Activated T-cell treated with anti-CD3 and anti-CD28 coated beads, Interleukin-2, amount 50 U/mL, for 72 hours (primary cell): ENCODE data around the gene PML. TPM values are rescaled to one million over a fixed set of nuclear protein-coding genes. Genes with fewer than 3 reads are reported as not detected.
A peak's percentile ranks its signal among the peaks of the same experiment; 100 is the strongest.

ENCODE experiments used
- ATAC-seq, 2 donors: fragments of 150-1000 bp; cut with Tn5 transposase; replicated peaks in 1 of 2; 2 replicates each; pipeline ENCODE4 v1.10.0; 2021; ENCODE audit warnings: moderate library complexity in 2 of 2, mild to moderate bottlenecking in 1 of 2
- DNase-seq, 2 donors: peaks; one replicate each; pipeline ENCODE4 v3.0.0; 2021 to 2022; ENCODE audit warnings: mixed read lengths in 1 of 2
- H3K27ac Mint-ChIP-seq: one replicate; pipeline ENCODE4 v1.8.0; 2022; ENCODE audit warnings: mild to moderate bottlenecking, moderate library complexity, mixed read lengths
- H3K27me3 Mint-ChIP-seq: one replicate; pipeline ENCODE4 v1.8.0; 2022; ENCODE audit warnings: low read depth, mixed read lengths
- H3K36me3 Mint-ChIP-seq, 2 donors: one replicate each; pipeline ENCODE4 v1.8.0; 2022; ENCODE audit warnings: mixed read lengths in 2 of 2, mild to moderate bottlenecking in 1 of 2; ENCODE audit not compliant: insufficient read depth in 2 of 2
- H3K4me1 Mint-ChIP-seq: one replicate; pipeline ENCODE4 v1.8.0; 2022; ENCODE audit warnings: low read depth, mixed read lengths
- H3K4me3 Mint-ChIP-seq, 2 donors: one replicate each; pipeline ENCODE4 v1.8.0; 2022; ENCODE audit warnings: mild to moderate bottlenecking in 2 of 2, mixed read lengths in 2 of 2, moderate library complexity in 2 of 2
- H3K9me3 Mint-ChIP-seq, 2 donors: one replicate each; pipeline ENCODE4 v1.8.0; 2022; ENCODE audit warnings: mixed read lengths in 2 of 2
- total RNA-seq, 2 donors: library from RNA; stranded (reverse); gene quantifications; one replicate each; pipeline ENCODE4 v1.2.3, GENCODE V29; 2022

The PML gene
- total RNA-seq, 2 donors from 2014 or later = 70.9 to 71.6 TPM

GRCh38 chr15:74036271-74037170 is 42.0 kb downstream of the PML start:
- Mint-ChIP-seq H3K36me3 (peaks cover 0 to 3% of the 10 kb centered on the region in 2 donors), H3K9me3 (no peaks in the 10 kb centered on the region), H3K27me3 (no peaks in the 10 kb centered on the region), H3K27ac (no peak overlapping the region), H3K4me3 (no peak overlapping the region), H3K4me1 (no peaks in the 10 kb centered on the region)
- no peak for DNase-seq
- ATAC-seq = no peak

- H3K36me3 Mint-ChIP-seq = peaks cover 0 to 3% of the 10 kb centered on the region in 2 donors
- ATAC-seq (no peak), DNase-seq (no peak)
- no peaks in the 10 kb centered on the region for H3K9me3 Mint-ChIP-seq
- H3K4me3 Mint-ChIP-seq = no peak overlapping the region
- H3K27ac Mint-ChIP-seq = no peak overlapping the region
- no peaks in the 10 kb centered on the region for H3K27me3 Mint-ChIP-seq
- no peaks in the 10 kb centered on the region for H3K4me1 Mint-ChIP-seq
These were observed 42.9 kb downstream of the PML start for GRCh38 chr15:74037171-74038117.

- no peaks in the 10 kb centered on the region for H3K4me1 Mint-ChIP-seq
- no peak overlapping the region for H3K27ac Mint-ChIP-seq
- H3K4me3 Mint-ChIP-seq = no peak overlapping the region
- DNase-seq (no peak), ATAC-seq (no peak)
- no peaks in the 10 kb centered on the region for H3K9me3 Mint-ChIP-seq
- no peaks in the 10 kb centered on the region for H3K27me3 Mint-ChIP-seq
- H3K36me3 Mint-ChIP-seq = peaks cover 0 to 3% of the 10 kb centered on the region in 2 donors
These were observed 44.5 kb downstream of the PML start for GRCh38 chr15:74038707-74039655.

- no peak overlapping the region for H3K4me3 Mint-ChIP-seq
- H3K9me3 Mint-ChIP-seq = no peaks in the 10 kb centered on the region
- DNase-seq (no peak), ATAC-seq (no peak)
- no peaks in the 10 kb centered on the region for H3K4me1 Mint-ChIP-seq
- no peak overlapping the region for H3K27ac Mint-ChIP-seq
- H3K27me3 Mint-ChIP-seq = no peaks in the 10 kb centered on the region
- H3K36me3 Mint-ChIP-seq = peaks cover 0 to 3% of the 10 kb centered on the region in 2 donors
These were observed 45.1 kb downstream of the PML start for GRCh38 chr15:74039656-74040010.

GRCh38 chr15:74040109-74040850 is 45.8 kb downstream of the PML start:
- Mint-ChIP-seq H3K27me3 (no peaks in the 10 kb centered on the region), H3K4me3 (no peak overlapping the region), H3K36me3 (peaks cover 0 to 3% of the 10 kb centered on the region in 2 donors), H3K27ac (peak overlapping the region; percentile 0), H3K9me3 (no peaks in the 10 kb centered on the region), H3K4me1 (no peaks in the 10 kb centered on the region)
- DNase-seq (no peak), ATAC-seq (no peak)

GRCh38 chr15:74041311-74041756 is 46.8 kb downstream of the PML start:
- Mint-ChIP-seq H3K36me3 (peaks cover 0 to 3% of the 10 kb centered on the region in 2 donors), H3K27me3 (no peaks in the 10 kb centered on the region), H3K4me3 (no peak overlapping the region), H3K4me1 (no peaks in the 10 kb centered on the region), H3K27ac (no peak overlapping the region), H3K9me3 (no peaks in the 10 kb centered on the region)
- DNase-seq (no peak), ATAC-seq (no peak)

GRCh38 chr15:74041777-74042435 is 47.4 kb downstream of the PML start:
- Mint-ChIP-seq H3K4me3 (no peak overlapping the region), H3K27me3 (no peaks in the 10 kb centered on the region), H3K27ac (no peak overlapping the region), H3K4me1 (no peaks in the 10 kb centered on the region), H3K36me3 (no peaks in the 10 kb centered on the region), H3K9me3 (no peaks in the 10 kb centered on the region)
- ATAC-seq (no peak), DNase-seq (no peak)

GRCh38 chr15:74042603-74043424 is 48.3 kb downstream of the PML start:
- Mint-ChIP-seq H3K36me3 (no peaks in the 10 kb centered on the region), H3K27me3 (no peaks in the 10 kb centered on the region), H3K9me3 (no peaks in the 10 kb centered on the region), H3K4me3 (no peak overlapping the region), H3K27ac (no peak overlapping the region), H3K4me1 (no peaks in the 10 kb centered on the region)
- ATAC-seq = no peak
- DNase-seq = no peak

- Mint-ChIP-seq H3K9me3 (no peaks in the 10 kb centered on the region), H3K36me3 (no peaks in the 10 kb centered on the region), H3K4me1 (peaks cover 7% of the 10 kb centered on the region), H3K27ac (no peak overlapping the region), H3K4me3 (no peak overlapping the region), H3K27me3 (no peaks in the 10 kb centered on the region)
- DNase-seq (no peak), ATAC-seq (no peak)
These were observed 49.1 kb downstream of the PML start for GRCh38 chr15:74043425-74044266.

- H3K27me3 Mint-ChIP-seq = no peaks in the 10 kb centered on the region
These were observed 50.0 kb downstream of the PML start for GRCh38 chr15:74044267-74045110.

More at GRCh38 chr15:74044267-74045110, 50.0 kb downstream of the PML start:
- H3K36me3 Mint-ChIP-seq = no peaks in the 10 kb centered on the region
- no peak for ATAC-seq
- no peak overlapping the region for H3K27ac Mint-ChIP-seq
- no peak for DNase-seq
- H3K4me1 Mint-ChIP-seq = peaks cover 7% of the 10 kb centered on the region
- no peaks in the 10 kb centered on the region for H3K9me3 Mint-ChIP-seq
- H3K4me3 Mint-ChIP-seq = no peak overlapping the region
